Nephron (organoid): ENCODE measurements around the gene TMEM45B.
"Not testable (repeated sequence)": the region's sequence is repeated elsewhere in the genome, so short reads cannot be mapped to it uniquely, and the experiment has no call there.

ENCODE experiments used
- H3K27ac Mint-ChIP-seq, 3 experiments: 2 replicates each; pipeline ENCODE4 v1.8.0; 2020; ENCODE audit warnings: mixed read lengths in 3 of 3, mild to moderate bottlenecking in 2 of 3, moderate library complexity in 1 of 3
- H3K27me3 Mint-ChIP-seq: 2 replicates; pipeline ENCODE4 v1.8.0; 2021; ENCODE audit warnings: low read depth, mild to moderate bottlenecking, moderate library complexity, mixed read lengths
- H3K36me3 Mint-ChIP-seq: 2 replicates; pipeline ENCODE4 v1.8.0; 2020; ENCODE audit warnings: low read depth, mixed read lengths
- H3K4me1 Mint-ChIP-seq: 2 replicates; pipeline ENCODE4 v1.8.0; 2020; ENCODE audit warnings: mixed read lengths
- H3K4me3 Mint-ChIP-seq, 3 experiments: 2 replicates each; pipeline ENCODE4 v1.8.0; 2020; ENCODE audit warnings: mild to moderate bottlenecking in 3 of 3, mixed read lengths in 3 of 3, moderate library complexity in 2 of 3
- H3K9me3 Mint-ChIP-seq: 2 replicates; pipeline ENCODE4 v1.8.0; 2020; ENCODE audit warnings: mixed read lengths
- TF ChIP-seq, protein P1 (sequence below), 3 experiments: fragments of 200-600 bp; sonication (generic); IDR thresholded peaks; one replicate each; pipeline ENCODE4 v1.5.0; 2021; ENCODE audit warnings: antibody characterized with exemption in 3 of 3; ENCODE audit not compliant: unreplicated experiment in 3 of 3

TMEM45B gene

DNA sequence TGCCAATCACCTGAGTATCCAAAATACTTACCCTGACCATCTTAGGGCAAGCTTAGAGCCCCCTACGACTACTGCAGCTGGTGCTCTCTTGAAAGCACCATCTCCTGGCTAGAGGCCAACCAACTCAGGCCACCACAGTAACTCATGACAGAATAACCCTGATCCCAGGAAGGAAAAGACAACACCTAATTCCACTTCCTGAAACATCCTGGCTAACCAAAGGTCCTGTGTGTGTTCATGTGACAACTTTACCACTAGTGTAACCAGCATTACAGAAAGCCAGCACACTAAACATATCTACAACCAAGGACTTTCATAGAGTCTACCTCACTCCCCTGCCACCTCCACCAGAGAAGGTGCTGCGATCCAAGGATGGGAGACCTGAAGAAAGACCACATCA is 17.4 kb upstream of the TMEM45B start:
- Mint-ChIP-seq H3K4me1 (no peaks in the 10 kb centered on the region), H3K27me3 (peaks cover 3% of the 10 kb centered on the region), H3K4me3 (no peak overlapping the region), H3K36me3 (peaks cover 4% of the 10 kb centered on the region), H3K9me3 (peaks cover 32% of the 10 kb centered on the region), H3K27ac (no peak overlapping the region)
- TF ChIP-seq, protein P1, sequence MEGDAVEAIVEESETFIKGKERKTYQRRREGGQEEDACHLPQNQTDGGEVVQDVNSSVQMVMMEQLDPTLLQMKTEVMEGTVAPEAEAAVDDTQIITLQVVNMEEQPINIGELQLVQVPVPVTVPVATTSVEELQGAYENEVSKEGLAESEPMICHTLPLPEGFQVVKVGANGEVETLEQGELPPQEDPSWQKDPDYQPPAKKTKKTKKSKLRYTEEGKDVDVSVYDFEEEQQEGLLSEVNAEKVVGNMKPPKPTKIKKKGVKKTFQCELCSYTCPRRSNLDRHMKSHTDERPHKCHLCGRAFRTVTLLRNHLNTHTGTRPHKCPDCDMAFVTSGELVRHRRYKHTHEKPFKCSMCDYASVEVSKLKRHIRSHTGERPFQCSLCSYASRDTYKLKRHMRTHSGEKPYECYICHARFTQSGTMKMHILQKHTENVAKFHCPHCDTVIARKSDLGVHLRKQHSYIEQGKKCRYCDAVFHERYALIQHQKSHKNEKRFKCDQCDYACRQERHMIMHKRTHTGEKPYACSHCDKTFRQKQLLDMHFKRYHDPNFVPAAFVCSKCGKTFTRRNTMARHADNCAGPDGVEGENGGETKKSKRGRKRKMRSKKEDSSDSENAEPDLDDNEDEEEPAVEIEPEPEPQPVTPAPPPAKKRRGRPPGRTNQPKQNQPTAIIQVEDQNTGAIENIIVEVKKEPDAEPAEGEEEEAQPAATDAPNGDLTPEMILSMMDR (IDR thresholded peaks at IDR 0.05; ENCODE audit: unreplicated experiment in 3 of 3): no peak

DNA sequence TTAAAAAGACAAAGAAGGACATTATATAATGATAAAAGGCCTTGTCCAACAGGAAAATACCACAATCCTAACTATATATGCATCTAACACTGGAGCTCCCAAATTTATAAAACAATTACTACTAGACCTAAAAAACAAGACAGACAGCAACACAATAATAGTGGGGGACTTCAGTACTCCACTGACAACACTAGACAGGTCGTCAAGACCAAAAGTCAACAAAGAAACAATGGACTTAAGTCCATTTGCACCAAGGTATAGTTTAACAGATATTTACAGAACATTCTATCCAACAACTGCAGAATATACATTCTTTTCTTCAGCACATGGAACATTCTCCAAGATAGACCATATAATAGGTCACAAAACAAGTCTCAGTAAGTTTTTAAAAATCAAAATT is 15.5 kb upstream of the TMEM45B start:
- not testable (repeated sequence) for H3K4me3 Mint-ChIP-seq, H3K4me1 Mint-ChIP-seq, H3K27ac Mint-ChIP-seq, H3K36me3 Mint-ChIP-seq
- Mint-ChIP-seq H3K9me3 (peaks cover 37% of the 10 kb centered on the region), H3K27me3 (peaks cover 12% of the 10 kb centered on the region)

DNA sequence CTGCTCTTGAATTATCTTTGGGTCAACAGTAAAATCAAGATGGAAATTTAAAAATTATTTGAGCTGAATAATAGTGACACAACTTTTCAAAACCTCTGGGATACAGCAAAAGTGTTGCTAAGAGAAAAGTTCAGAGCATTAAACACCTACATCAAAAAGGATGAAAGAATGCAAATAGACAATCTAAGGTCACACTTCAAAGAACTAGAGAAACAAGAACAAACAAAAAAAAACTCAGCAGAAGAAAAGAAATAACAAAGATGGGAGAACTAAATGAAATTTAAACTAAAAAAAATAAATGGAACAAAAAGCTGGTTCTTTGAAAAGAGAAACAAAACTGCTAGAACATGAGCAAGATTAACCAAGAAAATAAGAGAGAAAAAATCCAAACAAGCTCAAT is 15.0 kb upstream of the TMEM45B start:
- Mint-ChIP-seq H3K4me3 (no peak overlapping the region), H3K27ac (no peak overlapping the region), H3K9me3 (peaks cover 39% of the 10 kb centered on the region), H3K27me3 (peaks cover 17% of the 10 kb centered on the region), H3K36me3 (no peaks in the 10 kb centered on the region), H3K4me1 (no peaks in the 10 kb centered on the region)
- TF ChIP-seq, protein P1 (IDR thresholded peaks at IDR 0.05; ENCODE audit: unreplicated experiment in 3 of 3): no peak

DNA sequence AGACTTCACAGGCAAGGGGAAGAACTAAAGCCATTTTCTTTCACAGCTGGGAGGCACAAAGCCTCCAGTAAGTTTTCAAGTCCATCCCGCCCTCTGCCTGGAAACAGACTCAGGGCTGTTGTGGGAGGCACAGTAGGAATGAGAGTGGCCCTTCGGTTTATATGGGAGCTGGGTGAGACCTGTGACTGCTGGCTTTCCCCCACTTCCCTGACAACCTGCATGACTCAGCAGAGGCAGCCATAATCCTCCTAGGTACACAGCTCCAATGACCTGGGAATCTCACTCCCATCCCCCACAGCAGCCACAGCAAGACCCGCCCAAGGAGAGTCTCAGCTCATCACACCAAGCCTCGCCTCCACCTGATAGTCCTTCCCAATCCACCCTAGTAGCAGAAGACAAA is 12.1 kb upstream of the TMEM45B start:
- no peaks in the 10 kb centered on the region for H3K36me3 Mint-ChIP-seq
- peaks cover 24% of the 10 kb centered on the region for H3K27me3 Mint-ChIP-seq
- TF ChIP-seq, protein P1 (IDR thresholded peaks at IDR 0.05; ENCODE audit: unreplicated experiment in 3 of 3): no peak
- H3K27ac Mint-ChIP-seq: no peak overlapping the region
- H3K4me3 Mint-ChIP-seq: no peak overlapping the region
- peaks cover 47% of the 10 kb centered on the region for H3K9me3 Mint-ChIP-seq
- H3K4me1 Mint-ChIP-seq: no peaks in the 10 kb centered on the region

DNA sequence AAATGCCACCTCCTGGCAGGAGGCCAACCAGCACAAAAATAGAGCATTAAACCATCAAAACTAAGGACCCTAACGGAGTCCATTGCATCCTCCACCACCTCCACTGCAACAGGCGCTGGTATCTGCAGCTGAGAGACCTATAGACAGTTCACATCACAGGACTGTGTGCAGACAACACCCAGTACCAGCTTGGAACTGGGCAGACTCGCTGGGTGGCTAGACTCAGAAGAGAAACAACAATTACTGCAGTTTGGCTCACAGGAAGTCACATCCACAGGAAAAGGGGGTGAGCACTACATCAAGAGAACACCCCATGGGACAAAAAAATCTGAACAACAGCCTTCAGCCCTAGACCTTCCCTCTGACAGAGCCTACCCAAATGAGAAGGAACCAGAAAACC is 11.6 kb upstream of the TMEM45B start:
- no peak overlapping the region for H3K4me3 Mint-ChIP-seq
- H3K27ac Mint-ChIP-seq: no peak overlapping the region
- peaks cover 44% of the 10 kb centered on the region for H3K9me3 Mint-ChIP-seq
- H3K36me3 Mint-ChIP-seq: no peaks in the 10 kb centered on the region
- no peaks in the 10 kb centered on the region for H3K4me1 Mint-ChIP-seq
- TF ChIP-seq, protein P1 (IDR thresholded peaks at IDR 0.05; ENCODE audit: unreplicated experiment in 3 of 3): no peak
- H3K27me3 Mint-ChIP-seq: peaks cover 24% of the 10 kb centered on the region

DNA sequence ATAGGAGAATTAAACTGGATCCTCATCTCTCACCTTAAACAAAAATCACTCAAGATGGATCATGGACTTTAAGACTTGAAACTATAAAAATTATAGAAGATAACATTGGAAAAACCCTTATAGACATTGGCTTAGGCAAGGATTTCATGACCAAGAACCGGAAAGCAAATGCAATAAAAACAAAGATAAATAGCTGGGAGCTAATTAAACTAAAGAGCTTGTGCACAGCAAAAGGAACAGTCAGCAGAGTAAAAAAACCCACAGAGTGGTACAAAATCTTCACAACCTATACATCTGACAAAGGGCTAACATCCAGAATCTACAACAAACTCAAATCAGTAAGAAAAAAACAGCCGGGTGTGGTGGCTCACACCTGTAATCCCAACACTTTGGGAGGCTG is 7.4 kb upstream of the TMEM45B start:
- H3K27ac Mint-ChIP-seq, H3K4me3 Mint-ChIP-seq, H3K36me3 Mint-ChIP-seq, H3K4me1 Mint-ChIP-seq: not testable (repeated sequence)
- peaks cover 37% of the 10 kb centered on the region for H3K27me3 Mint-ChIP-seq
- H3K9me3 Mint-ChIP-seq: peaks cover 44% of the 10 kb centered on the region

DNA sequence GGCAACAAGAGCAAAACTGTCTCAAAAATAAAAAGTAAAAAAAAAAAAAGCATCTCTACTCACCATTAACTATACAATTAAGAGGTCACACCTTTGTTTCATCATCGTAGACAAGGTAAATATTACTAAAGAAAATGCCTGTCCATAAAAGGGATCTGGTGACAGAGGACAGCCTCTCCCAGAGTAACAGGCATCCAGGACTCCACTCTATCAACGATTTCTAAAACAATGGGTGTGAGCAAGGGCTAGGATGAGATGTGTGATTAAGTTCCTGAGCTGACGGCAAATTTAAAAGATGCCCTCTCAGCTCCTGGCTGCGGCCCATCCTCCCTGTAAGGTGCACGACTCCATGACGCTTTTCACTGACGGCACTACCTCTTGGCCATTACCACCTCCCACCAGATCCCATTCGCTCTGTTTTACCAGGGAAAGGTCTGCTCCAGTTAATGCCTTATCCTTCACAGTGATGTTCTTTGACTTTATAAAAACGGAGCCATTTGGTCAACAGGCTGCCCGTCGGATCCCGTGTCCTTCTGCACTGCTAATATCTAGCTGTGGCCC is 2.3 kb upstream of the TMEM45B start:
- peaks cover 62% of the 10 kb centered on the region for H3K27me3 Mint-ChIP-seq
- TF ChIP-seq, protein P1 (IDR thresholded peaks at IDR 0.05; ENCODE audit: unreplicated experiment in 3 of 3): no peak
- H3K36me3 Mint-ChIP-seq: no peaks in the 10 kb centered on the region
- H3K27ac Mint-ChIP-seq: no peak overlapping the region
- peaks cover 21% of the 10 kb centered on the region for H3K9me3 Mint-ChIP-seq
- H3K4me1 Mint-ChIP-seq: no peaks in the 10 kb centered on the region
- no peak overlapping the region for H3K4me3 Mint-ChIP-seq
